Measurements from ENCODE around the gene SLMAP. TPM values are rescaled to one million over a fixed set of nuclear protein-coding genes. Genes with fewer than 3 reads are reported as not detected.
"Not testable (repeated sequence)": the region's sequence is repeated elsewhere in the genome, so short reads cannot be mapped to it uniquely, and the experiment has no call there.

Gene SLMAP
- total RNA-seq, 1 experiment from 2014 or later = 48.0 TPM

DNA sequence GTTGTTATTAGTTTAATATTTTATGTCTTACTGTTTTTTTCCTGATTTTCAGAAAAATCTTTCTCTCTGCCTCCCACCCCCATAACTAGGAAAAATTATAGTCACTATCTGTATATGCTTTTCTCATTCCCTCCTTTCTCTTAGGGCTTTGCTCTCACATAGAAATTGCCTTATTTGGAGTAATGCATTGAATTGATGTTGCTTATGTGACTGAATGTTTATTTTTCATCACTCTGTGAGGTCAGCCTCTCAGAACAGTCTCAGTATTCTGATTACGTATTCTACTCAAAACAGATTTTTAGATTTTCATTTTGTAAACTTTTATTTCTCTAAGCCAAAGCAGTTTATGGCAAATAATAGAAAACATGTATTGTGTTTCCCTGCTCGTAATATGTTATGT, 121.0 kb downstream of the SLMAP start:
- no peak for DNase-seq (ENCODE audit: low read depth)

DNA sequence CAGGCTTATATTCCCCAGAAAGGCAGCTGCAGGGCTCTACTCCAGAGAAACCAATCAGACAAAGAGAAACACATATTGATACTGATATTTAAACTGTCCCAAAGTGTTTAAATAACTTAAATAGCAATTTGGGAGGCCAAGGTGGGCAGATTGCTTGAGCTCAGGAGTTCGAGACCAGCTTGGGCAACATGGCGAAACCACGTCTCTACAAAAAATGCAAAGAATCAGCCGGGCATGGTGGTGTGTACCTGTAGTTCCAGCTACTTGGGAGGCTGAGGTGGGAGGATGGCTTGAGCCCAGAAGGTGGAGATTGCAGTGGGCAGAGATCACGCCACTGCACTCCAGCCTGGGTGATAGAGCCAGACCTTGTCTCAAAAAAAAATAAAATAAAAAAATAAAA, 128.3 kb downstream of the SLMAP start:
- DNase-seq (ENCODE audit: low read depth) = not testable (repeated sequence)

DNA sequence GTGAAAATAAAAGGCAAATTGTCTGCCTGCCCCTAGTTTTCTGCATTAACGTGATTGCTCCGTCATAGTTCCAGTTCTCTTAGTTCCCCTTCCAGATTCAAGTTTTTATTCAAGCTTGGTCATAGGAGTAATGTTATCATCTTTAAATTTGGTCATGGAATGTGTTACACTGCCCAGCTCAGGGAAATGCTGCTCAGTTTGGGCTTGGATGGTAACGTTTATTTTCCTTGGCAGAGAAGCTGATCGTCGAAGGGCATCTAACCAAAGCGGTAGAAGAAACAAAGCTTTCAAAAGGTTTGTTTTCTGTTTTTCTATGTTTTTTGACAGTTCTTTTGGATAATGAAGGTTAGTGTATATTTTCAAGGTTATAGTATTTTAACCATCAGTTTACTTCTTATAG, 133.7 kb downstream of the SLMAP start:
- no peak for DNase-seq (ENCODE audit: low read depth)

GRCh38 chr3:57890874-57891273, 134.8 kb downstream of the SLMAP start:
- DNase-seq (ENCODE audit: low read depth) = no peak

DNA sequence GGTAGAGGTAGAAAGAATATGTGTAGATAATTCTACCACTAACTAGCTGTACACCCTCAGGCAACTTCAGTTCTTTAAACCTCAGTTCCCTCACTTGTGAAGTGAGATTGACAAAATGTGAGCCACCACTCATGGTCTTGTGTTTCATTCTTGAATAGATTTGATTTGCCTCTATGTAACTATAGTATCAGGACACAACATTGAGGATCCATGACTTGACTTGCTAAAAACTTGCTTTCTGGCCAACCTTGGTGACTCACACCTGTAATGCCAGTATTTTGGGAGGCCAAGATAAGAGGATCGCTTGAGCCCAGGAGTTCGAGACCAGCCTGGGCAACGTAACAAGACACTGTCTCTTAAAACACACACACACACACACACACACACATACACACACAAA, 136.3 kb downstream of the SLMAP start:
- peak; percentile 34 for DNase-seq (ENCODE audit: low read depth)

GRCh38 chr3:57893156-57893555, 137.0 kb downstream of the SLMAP start:
- DNase-seq (ENCODE audit: low read depth) = no peak

DNA sequence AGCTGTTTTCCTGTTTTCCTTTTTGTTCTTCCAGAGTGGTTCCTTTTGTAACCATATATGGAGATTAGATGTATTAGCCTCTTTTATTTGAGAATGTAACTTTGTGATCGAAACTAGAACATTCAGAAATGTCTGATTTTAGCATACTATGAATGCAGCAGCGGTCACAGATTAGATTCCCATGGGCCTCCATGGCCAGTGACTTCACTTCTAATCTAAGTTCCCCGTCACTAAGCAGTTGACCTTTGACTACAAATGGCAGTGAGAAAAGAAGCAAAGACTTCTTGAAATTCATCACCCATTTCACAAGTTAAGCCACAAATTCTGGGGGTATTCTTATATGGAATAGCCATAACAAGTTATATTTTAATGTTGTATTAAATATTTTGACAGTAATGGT, 137.6 kb downstream of the SLMAP start:
- no peak for DNase-seq (ENCODE audit: low read depth)

GRCh38 chr3:57896031-57896430, 139.9 kb downstream of the SLMAP start:
- DNase-seq (ENCODE audit: low read depth) = no peak

DNA sequence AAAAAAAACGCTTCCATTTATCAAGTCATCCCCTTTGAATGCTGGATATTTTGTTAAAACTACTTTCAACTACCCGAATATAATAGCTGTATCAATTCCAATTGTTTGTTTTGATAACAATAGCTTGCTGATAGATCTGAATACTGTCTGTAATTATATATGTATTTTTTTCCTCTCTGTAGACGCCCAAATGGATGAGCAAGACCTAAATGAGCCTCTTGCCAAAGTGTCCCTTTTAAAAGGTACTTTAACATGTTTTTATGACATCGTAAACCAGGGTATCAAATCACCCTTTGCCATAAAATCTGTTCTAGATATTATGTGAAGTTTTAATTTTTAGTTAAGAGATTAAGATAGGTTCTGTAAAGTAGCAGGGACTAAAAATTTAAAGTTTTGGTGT, 140.6 kb downstream of the SLMAP start:
- DNase-seq (ENCODE audit: low read depth) = no peak

DNA sequence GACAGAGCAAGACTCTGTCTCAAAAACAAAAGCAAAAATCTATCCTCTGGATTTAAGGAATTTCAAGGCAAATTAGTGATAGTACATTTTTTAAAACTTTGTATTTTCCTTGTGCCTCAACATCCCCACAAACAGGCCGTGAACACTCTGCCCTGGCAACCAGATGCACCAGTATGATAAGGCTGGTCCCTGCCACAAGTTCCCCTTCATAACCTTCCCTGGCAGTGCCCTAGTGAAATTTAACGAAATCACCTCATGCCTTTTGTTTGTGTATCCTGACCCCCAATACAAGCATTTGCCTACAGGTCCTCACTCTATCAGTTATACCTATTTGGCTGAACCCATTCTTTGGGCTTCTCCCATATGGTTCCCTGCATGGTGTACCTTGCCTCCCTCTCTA, 144.7 kb downstream of the SLMAP start:
- DNase-seq (ENCODE audit: low read depth) = no peak

- no peak for DNase-seq (ENCODE audit: low read depth)
These were observed 147.2 kb downstream of the SLMAP start for GRCh38 chr3:57903124-57903890.

DNA sequence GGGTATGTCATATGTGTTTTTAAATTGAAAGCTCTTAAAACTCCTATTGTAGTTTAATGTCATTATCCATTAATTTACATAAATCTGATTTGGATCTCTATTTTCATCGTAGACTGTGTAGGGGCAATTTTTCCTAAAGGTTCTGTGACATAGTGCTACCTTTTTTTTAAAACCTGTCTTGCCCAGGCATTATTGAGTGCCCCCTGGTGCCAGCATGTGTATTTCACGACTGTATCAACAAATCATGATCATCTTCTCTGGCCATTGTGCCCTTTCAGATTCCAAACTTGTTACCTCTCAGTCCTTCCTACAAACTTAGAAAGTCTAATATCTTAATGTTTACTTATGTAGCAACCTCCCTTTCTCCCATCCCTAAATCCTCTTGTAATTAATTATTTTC, 154.9 kb downstream of the SLMAP start:
- peak; percentile 26 for DNase-seq (ENCODE audit: low read depth)

DNA sequence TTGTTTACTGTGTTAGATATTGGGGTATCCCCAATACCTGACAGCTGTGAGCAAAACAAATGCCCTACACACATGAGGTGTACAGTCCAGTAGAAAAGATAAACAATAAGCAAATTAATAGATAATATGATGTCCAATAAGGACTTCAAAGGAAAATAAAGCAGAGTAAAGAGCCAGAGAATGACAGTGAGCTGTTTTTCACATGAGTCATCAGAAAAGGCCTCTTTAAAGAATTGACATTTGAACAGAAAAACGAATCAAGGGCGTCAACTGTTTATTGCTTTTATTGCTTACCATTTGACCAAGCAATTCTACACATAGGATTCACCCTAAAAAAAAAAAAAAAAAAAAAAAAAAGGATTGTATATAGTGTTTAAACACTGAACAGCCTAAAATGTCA, 155.5 kb downstream of the SLMAP start:
- DNase-seq (ENCODE audit: low read depth) = peak; percentile 23

- DNase-seq (ENCODE audit: low read depth) = no peak
These were observed 161.5 kb downstream of the SLMAP start for GRCh38 chr3:57917601-57918000.

GRCh38 chr3:57918123-57918837, 162.2 kb downstream of the SLMAP start:
- DNase-seq (ENCODE audit: low read depth) = no peak

DNA sequence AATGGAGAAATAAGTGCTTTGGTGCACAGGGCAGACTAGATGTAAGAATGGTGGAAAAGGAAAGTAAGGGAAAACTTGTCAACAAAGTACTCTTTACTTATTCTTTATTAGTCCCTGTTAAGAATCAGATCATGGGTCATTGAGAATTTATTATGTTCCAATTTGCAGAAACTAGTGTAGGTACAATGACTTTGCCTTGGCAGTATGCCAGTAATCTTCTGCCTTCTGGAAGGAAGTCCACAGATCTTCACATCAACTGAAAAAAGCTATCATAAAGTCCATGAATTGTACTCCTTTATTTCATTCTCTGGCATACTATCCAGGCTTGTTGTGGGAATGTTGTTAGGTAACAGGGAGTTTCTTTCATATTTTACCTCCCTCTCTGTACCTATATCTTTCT, 163.9 kb downstream of the SLMAP start:
- DNase-seq (ENCODE audit: low read depth) = no peak

GRCh38 chr3:57923101-57923500, 167.0 kb downstream of the SLMAP start:
- DNase-seq (ENCODE audit: low read depth) = no peak

- DNase-seq (ENCODE audit: low read depth) = no peak
These were observed 167.6 kb downstream of the SLMAP start for GRCh38 chr3:57923752-57924151.

DNA sequence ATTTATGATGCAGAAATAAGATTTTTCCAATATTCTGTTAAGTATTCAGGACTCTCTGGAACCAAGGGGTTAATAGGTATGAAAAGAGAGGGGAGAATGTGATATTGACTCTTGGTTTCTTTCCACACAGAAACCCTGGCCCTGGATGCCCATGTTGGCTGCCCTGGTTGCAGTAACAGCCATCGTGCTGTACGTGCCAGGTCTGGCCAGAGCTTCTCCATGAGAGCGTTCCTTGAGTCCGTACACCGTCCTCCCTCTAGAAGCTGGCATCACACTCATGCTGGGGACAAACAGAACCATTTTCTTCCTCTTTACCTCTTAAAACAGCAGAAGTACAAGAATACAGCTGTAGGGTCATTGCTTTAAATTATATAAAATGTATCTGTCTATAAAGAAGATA, 171.1 kb downstream of the SLMAP start:
- no peak for DNase-seq (ENCODE audit: low read depth)

GRCh38 chr3:57927916-57928315, 171.8 kb downstream of the SLMAP start:
- no peak for DNase-seq (ENCODE audit: low read depth)

- DNase-seq (ENCODE audit: low read depth) = no peak
These were observed 172.4 kb downstream of the SLMAP start for GRCh38 chr3:57928511-57928910.

DNA sequence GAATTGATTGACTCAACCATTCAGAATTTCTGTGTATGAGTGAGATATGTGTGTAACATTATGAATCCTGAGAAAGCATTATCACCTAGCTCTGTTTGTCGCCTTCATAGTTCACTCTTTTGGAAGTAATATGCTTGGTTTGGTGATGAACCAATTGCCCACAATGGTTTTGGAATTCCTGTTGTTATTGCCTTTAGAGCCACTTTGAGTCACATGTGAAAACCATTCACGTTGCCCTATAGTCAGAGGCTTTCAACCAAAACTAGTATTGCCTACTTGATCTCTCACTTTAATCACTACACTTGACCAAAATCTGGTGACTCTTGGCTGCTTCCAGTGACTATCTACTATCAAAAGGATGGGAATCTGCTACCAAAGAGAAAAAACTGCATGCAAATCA, 173.9 kb downstream of the SLMAP start:
- DNase-seq (ENCODE audit: low read depth) = no peak

DNA sequence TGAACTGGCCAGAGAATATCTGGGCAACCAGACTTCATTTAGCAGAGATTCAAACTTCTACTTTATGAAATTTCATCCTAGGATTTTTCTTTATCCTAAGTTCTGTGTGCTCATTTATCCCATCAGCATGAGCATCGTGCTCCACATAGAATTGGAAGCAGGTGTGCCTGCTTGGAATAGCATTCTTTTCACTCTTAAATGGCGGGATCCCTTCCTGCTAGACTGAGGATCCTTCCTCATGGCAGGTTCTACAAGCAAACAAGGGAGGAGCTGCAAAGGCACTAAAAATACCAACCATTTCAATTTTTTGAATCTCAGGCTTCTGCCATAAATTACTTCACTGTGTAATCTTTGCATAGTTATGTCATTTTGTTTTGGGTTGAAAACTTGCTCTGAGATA, 177.5 kb downstream of the SLMAP start:
- no peak for DNase-seq (ENCODE audit: low read depth)

All from HT1080 (cell line).